Measurements from ENCODE around the gene KIF1A. TPM values are rescaled to one million over a fixed set of nuclear protein-coding genes. Genes with fewer than 3 reads are reported as not detected.

The KIF1A gene, protein sequence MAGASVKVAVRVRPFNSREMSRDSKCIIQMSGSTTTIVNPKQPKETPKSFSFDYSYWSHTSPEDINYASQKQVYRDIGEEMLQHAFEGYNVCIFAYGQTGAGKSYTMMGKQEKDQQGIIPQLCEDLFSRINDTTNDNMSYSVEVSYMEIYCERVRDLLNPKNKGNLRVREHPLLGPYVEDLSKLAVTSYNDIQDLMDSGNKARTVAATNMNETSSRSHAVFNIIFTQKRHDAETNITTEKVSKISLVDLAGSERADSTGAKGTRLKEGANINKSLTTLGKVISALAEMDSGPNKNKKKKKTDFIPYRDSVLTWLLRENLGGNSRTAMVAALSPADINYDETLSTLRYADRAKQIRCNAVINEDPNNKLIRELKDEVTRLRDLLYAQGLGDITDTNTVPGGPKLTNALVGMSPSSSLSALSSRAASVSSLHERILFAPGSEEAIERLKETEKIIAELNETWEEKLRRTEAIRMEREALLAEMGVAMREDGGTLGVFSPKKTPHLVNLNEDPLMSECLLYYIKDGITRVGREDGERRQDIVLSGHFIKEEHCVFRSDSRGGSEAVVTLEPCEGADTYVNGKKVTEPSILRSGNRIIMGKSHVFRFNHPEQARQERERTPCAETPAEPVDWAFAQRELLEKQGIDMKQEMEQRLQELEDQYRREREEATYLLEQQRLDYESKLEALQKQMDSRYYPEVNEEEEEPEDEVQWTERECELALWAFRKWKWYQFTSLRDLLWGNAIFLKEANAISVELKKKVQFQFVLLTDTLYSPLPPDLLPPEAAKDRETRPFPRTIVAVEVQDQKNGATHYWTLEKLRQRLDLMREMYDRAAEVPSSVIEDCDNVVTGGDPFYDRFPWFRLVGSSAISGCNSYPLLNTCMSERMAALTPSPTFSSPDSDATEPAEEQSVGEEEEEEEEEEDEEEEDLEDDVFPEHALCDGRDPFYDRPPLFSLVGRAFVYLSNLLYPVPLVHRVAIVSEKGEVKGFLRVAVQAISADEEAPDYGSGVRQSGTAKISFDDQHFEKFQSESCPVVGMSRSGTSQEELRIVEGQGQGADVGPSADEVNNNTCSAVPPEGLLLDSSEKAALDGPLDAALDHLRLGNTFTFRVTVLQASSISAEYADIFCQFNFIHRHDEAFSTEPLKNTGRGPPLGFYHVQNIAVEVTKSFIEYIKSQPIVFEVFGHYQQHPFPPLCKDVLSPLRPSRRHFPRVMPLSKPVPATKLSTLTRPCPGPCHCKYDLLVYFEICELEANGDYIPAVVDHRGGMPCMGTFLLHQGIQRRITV (N-terminal part only)
- total RNA-seq: 0.07 TPM in 1 of 2 replicates, not detected in the other

GRCh38 chr2:240819858-240820606 is at the start of gene KIF1A:
Gene KIF1A, minus strand, starts transcription at chr2:240820219. Its CDS starts 22,467 bp downstream, at chr2:240797752.
- no peak for DNase-seq (ENCODE audit: low read depth, low spot score)

GRCh38 chr2:240869109-240869955 is 49.3 kb upstream of the KIF1A start:
- DNase-seq (ENCODE audit: low read depth, low spot score): no peak

GRCh38 chr2:240868286-240869108 is 48.5 kb upstream of the KIF1A start, which contains the start of gene AGXT:
Gene AGXT, plus strand, starts transcription at chr2:240868824. Its CDS starts 42 bp downstream, at chr2:240868866.
- no peak for DNase-seq (ENCODE audit: low read depth, low spot score)

GRCh38 chr2:240865391-240865790 is 45.4 kb upstream of the KIF1A start:
- no peak for DNase-seq (ENCODE audit: low read depth, low spot score)

- DNase-seq (ENCODE audit: low read depth, low spot score): no peak
These were observed 44.5 kb upstream of the KIF1A start for GRCh38 chr2:240864475-240864874.

GRCh38 chr2:240861547-240861946 is 41.5 kb upstream of the KIF1A start:
- no peak for DNase-seq (ENCODE audit: low read depth, low spot score)

- no peak for DNase-seq (ENCODE audit: low read depth, low spot score)
These were observed 38.9 kb upstream of the KIF1A start for GRCh38 chr2:240858871-240859270.

DNA sequence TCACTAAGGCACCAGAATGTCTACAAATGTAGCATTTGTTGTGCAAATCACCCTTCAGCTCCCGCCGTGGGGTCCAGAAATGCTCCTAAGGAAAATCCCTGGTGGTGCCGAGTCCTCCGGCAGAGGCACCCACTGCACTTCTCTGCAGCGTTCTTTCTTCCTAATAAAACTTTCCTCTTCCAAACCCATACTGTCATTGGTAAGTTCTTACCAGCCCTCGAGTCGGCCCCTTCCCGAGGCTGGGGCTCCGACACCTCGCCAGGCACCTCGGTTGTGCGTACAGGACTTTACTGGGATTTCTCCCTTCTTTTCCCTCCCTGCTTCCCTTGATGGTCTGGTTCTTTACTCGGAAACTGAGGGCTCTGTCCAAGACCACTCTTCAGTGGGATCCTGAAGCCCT is 38.3 kb upstream of the KIF1A start:
- DNase-seq (ENCODE audit: low read depth, low spot score): no peak

DNA sequence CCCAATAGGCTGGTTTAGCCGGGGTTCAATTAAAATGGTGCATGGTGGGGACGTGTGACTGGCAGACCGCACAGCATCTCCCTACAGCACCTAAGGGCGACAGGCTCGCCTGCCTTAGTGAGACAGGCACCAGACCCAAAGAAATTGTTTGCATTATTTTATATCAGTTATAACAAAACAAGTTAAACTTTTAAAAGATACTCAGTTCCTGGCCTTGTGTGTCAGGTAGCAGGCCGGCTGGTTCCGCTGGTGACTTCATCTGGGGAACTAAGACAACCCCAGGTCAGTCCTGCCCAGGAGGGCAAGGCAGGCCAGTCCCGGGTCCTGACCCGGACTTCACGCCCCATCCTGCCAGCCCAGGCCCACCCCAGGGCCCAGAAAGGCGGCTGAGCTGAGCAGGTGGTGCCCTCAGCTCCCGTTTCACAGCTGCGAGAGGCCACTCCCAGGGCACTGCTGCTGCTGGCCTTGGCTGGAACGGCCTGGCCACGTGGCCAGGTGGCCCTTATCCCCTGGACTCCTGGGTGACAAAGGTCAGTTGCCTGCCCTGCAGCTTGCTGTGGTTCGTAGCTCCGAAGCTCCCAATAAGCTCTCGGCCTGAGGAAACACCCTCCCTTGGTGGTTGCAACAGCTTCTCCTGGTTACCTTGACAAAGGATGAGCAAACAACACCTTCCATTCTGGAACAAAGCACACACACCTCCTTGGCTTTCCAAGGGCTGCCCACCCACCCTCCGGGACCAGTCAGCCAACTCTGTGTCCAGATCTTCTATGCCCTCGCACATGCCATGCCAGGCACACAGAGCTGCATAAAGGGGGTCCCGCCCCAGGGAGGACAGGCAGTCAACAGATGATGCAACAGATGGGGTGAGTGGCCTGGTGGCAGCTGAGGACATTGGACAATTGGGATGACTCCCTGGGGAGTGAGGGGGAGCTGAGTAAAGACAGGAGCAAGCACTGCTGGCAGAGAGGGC is 37.3 kb upstream of the KIF1A start:
- DNase-seq (ENCODE audit: low read depth, low spot score): no peak

DNA sequence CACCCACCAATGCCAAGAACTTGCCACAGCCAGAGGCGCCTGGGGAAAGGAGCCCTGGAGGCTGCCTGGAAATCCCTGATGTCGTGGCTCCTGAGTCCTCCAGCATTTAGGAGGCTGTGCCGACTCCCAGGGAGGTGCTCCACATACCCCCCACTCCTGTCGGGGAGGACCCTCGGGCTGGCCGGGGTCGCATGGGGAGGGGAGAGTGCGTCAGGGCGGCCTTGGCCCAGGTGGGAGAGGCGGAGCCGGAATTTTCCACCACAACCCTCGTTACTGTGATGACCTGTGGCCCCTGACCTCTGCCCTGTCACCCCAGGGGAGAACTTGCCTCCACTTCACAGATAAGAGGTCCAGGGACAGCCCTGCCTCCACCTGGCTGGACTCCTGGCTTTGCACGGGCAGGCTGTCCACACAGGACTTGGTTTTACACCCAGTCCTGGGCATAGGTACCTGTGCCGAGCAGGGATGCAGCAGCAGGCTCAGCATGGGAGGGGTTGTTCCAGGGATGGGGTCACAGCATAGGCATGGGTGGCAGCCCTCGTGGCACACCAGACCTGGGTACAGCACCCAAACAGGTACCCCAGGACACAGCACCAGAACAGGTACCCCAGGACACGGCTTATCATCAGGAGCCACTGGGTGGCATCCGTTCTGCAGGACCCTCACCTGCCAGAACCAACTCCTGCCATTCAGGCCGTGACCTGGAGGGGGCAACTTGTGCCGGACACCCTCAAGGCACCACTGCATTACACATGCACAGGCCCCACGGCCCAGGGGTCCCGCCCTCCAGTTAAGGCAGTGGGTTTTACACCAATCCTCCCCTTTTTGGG is 36.3 kb upstream of the KIF1A start:
- DNase-seq (ENCODE audit: low read depth, low spot score): no peak

DNA sequence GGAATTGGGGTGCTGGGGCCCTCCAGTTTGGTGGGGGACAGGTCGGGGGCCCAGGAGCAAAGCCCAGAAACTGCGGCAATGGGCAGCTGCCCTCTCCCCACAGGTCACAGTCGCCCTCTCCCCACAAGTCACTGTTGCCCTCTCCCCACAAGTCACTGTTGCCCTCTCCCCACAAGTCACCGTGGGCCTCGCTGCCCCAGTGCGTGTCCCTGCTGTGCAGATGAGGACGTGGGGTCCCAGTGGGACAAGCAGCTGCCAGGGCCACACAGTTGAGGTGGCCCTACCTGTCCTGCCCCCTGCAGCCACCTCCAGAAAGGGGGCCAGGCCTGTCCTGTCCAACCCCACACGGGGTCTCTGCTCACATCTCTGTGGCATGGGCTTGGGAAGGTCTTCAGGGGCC is 35.7 kb upstream of the KIF1A start:
- no peak for DNase-seq (ENCODE audit: low read depth, low spot score)

- no peak for DNase-seq (ENCODE audit: low read depth, low spot score)
These were observed 32.8 kb upstream of the KIF1A start for GRCh38 chr2:240852671-240853314.

DNA sequence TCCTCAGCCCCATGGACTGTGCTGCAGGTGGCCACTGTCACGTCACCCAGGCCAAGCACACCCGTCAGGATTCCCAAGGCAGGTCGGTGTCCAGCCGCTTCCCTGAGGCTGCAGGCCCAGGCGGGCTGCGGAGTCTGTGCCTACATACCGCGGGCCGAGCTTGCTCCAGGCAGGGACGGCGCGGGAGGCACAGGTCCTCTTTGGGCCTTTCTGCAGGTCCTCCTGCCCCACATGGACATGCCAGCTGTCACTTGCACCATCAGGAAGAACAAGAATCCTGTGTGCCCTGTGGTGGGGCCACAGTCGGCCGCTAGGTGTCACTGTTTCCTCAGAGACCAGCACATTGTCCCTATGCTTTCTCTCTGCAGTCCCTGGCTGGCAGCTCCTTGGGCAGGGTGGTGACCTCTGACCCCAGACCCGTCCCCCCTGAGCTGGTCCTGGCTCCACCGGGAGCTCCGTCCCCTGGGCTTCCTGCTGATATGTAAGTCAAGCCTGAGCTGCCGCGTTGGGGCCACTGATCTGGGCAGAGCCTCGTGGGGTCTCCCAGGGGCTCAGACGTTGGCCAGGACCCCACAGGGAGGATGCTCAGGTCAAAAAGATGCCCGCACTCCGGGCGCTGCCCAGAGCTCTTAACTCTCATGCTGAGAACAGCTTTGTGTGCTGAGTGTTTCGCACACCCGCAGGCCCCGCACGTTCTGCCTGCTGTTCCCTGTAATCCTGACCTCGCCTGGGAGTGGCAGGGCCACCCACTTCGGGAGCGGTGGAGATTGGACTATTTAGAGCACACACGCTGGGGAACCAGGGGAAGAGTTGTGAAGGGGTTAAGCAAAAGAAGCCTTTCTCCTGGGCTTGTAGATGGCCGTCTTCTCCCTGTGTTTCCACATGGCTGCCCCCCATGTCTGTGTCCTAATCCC is 31.3 kb upstream of the KIF1A start:
- peak; percentile 47 for DNase-seq (ENCODE audit: low read depth, low spot score)

DNA sequence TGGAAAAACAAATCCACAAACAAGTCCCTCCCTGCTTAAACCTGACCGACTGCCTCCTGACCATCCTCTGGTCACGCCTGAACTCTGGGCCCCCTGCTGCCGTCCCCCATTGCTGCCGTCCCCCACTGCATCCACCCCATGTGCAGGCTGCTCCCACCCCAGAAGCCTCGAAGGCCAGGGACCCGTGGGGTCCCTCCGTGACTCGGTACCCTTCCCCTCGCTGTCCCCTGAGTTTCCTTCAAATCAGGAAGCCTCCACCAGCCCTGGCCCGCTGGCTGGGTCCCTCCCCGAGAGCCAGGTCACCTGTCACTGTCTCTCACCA is 30.7 kb upstream of the KIF1A start:
- DNase-seq (ENCODE audit: low read depth, low spot score): no peak

- DNase-seq (ENCODE audit: low read depth, low spot score): no peak
These were observed 30.0 kb upstream of the KIF1A start for GRCh38 chr2:240850026-240850425.
